ENCODE measurements around the gene SMARCD2.
"Not testable (repeated sequence)": the region's sequence is repeated elsewhere in the genome, so short reads cannot be mapped to it uniquely, and the experiment has no call there.

DNA sequence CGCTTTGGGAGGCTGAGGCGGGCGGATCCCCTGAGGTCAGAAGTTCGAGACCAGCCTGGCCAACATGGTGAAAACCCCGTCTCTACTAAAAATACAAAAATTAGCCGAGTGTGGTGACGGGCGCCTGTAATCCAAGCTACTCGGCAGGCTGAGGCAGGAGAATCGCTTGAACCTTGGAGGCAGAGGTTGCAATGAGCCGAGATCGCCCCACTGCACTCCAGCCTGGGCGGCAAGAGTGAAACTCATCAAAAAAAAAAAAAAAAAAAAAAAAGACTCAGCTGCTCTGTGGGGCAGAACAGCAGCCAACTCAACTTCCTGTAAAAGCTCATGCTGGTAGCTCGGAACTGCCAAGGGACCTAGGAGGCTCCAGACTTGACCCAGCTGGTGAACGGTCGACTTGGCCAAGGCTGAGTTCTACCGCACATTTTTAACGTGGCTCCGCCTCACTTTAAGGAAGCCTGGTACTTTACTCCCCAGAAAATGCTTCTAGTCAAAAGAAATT, 953 bp upstream of the SMARCD2 start:
- not testable (repeated sequence) for TF ChIP-seq POLR2AphosphoS5 (IDR thresholded peaks at IDR 0.05; ENCODE audit: low read depth)
- TF ChIP-seq, protein P1, sequence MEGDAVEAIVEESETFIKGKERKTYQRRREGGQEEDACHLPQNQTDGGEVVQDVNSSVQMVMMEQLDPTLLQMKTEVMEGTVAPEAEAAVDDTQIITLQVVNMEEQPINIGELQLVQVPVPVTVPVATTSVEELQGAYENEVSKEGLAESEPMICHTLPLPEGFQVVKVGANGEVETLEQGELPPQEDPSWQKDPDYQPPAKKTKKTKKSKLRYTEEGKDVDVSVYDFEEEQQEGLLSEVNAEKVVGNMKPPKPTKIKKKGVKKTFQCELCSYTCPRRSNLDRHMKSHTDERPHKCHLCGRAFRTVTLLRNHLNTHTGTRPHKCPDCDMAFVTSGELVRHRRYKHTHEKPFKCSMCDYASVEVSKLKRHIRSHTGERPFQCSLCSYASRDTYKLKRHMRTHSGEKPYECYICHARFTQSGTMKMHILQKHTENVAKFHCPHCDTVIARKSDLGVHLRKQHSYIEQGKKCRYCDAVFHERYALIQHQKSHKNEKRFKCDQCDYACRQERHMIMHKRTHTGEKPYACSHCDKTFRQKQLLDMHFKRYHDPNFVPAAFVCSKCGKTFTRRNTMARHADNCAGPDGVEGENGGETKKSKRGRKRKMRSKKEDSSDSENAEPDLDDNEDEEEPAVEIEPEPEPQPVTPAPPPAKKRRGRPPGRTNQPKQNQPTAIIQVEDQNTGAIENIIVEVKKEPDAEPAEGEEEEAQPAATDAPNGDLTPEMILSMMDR (IDR thresholded peaks at IDR 0.05; ENCODE audit: insufficient read depth, low read length), result not testable (repeated sequence)
- TF ChIP-seq, protein P2, sequence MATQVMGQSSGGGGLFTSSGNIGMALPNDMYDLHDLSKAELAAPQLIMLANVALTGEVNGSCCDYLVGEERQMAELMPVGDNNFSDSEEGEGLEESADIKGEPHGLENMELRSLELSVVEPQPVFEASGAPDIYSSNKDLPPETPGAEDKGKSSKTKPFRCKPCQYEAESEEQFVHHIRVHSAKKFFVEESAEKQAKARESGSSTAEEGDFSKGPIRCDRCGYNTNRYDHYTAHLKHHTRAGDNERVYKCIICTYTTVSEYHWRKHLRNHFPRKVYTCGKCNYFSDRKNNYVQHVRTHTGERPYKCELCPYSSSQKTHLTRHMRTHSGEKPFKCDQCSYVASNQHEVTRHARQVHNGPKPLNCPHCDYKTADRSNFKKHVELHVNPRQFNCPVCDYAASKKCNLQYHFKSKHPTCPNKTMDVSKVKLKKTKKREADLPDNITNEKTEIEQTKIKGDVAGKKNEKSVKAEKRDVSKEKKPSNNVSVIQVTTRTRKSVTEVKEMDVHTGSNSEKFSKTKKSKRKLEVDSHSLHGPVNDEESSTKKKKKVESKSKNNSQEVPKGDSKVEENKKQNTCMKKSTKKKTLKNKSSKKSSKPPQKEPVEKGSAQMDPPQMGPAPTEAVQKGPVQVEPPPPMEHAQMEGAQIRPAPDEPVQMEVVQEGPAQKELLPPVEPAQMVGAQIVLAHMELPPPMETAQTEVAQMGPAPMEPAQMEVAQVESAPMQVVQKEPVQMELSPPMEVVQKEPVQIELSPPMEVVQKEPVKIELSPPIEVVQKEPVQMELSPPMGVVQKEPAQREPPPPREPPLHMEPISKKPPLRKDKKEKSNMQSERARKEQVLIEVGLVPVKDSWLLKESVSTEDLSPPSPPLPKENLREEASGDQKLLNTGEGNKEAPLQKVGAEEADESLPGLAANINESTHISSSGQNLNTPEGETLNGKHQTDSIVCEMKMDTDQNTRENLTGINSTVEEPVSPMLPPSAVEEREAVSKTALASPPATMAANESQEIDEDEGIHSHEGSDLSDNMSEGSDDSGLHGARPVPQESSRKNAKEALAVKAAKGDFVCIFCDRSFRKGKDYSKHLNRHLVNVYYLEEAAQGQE (IDR thresholded peaks at IDR 0.05; ENCODE audit: insufficient replicate concordance, low read depth), result not testable (repeated sequence)
